Endodermal cell (in vitro differentiated cells): ENCODE measurements around the gene CLDN4. TPM values are rescaled to one million over a fixed set of nuclear protein-coding genes. Genes with fewer than 3 reads are reported as not detected.

Experiments used
- DNase-seq: peaks from one replicate; pipeline ENCODE4 v3.0.0-alpha.2; 2017
- H3K27ac ChIP-seq: 2 replicates; pipeline ENCODE4 v1.5.1; 2013; ENCODE audit warnings: mild to moderate bottlenecking, low read depth, low read length, moderate library complexity
- H3K27me3 ChIP-seq: 2 replicates; pipeline ENCODE4 v1.6.1; 2013; ENCODE audit warnings: mild to moderate bottlenecking, low read length, moderate library complexity; ENCODE audit not compliant: insufficient read depth, control insufficient read depth, poor library complexity, severe bottlenecking
- H3K36me3 ChIP-seq: 2 replicates; pipeline ENCODE4 v1.7.0; 2013; ENCODE audit warnings: mild to moderate bottlenecking, low read length, moderate library complexity; ENCODE audit not compliant: control insufficient read depth, insufficient read depth
- H3K4me1 ChIP-seq: one replicate; pipeline ENCODE4 v1.7.0; 2013; ENCODE audit warnings: low read length; ENCODE audit not compliant: control insufficient read depth, insufficient read depth
- H3K4me3 ChIP-seq: 2 replicates; pipeline ENCODE4 v1.5.1; 2013; ENCODE audit warnings: mild to moderate bottlenecking, low read length, moderate library complexity
- H3K9ac ChIP-seq: 2 replicates; pipeline ENCODE4 v1.6.1; 2013; ENCODE audit warnings: mild to moderate bottlenecking, low read length, moderate library complexity; ENCODE audit not compliant: poor library complexity, severe bottlenecking; ENCODE audit errors: extremely low read depth
- H3K9me3 ChIP-seq: 2 replicates; pipeline ENCODE4 v1.6.1; 2013; ENCODE audit warnings: mild to moderate bottlenecking, low read length, moderate library complexity; ENCODE audit not compliant: control insufficient read depth
- H3K27ac Mint-ChIP-seq: 2 replicates; pipeline ENCODE4 v1.8.0; 2020; ENCODE audit warnings: mixed read lengths
- H3K27me3 Mint-ChIP-seq: 2 replicates; pipeline ENCODE4 v1.8.0; 2021; ENCODE audit warnings: mild to moderate bottlenecking, mixed read lengths; ENCODE audit not compliant: insufficient read depth
- H3K36me3 Mint-ChIP-seq: 2 replicates; pipeline ENCODE4 v1.8.0; 2020; ENCODE audit warnings: low read depth, mixed read lengths
- H3K4me1 Mint-ChIP-seq: 2 replicates; pipeline ENCODE4 v1.8.0; 2020; ENCODE audit warnings: mixed read lengths
- H3K4me3 Mint-ChIP-seq: 2 replicates; pipeline ENCODE4 v1.8.0; 2020; ENCODE audit warnings: mild to moderate bottlenecking, moderate library complexity, mixed read lengths
- H3K9me3 Mint-ChIP-seq: 2 replicates; pipeline ENCODE4 v1.8.0; 2020; ENCODE audit warnings: mild to moderate bottlenecking, mixed read lengths
- WGBS, 2 experiments: methylation state at CpG; one replicate each; pipeline versions ENCODE4 v1.1.5 to v1.1.7; 2013; ENCODE audit warnings: missing lambda C conversion rate in 2 of 2, mixed read lengths in 1 of 2; ENCODE audit not compliant: insufficient coverage in 1 of 2, insufficient read length in 1 of 2; 5-methylcytosine and 5-hydroxymethylcytosine counted together
- total RNA-seq, 2 donors: library from RNA; stranded (reverse); fragmentation: NEBNext Ultra II Directional in 1 of 2; extraction: Animal tissue kit (Norgen Biotek cat#: 25700) in 1 of 2; gene quantifications; 2 replicates in 1 of 2; 3 replicates in 1 of 2; pipeline ENCODE4 v1.2.1, GENCODE V29; 2021
- TF ChIP-seq, protein P1 (sequence below): fragments of 200-600 bp; sonication (generic); conservative IDR thresholded peaks from 2 replicates; pipeline ENCODE4 v1.5.0; 2021; ENCODE audit warnings: antibody characterized with exemption, mild to moderate bottlenecking

Gene CLDN4
- total RNA-seq, 2 donors from 2014 or later = 5.6 to 9.7 TPM

DNA sequence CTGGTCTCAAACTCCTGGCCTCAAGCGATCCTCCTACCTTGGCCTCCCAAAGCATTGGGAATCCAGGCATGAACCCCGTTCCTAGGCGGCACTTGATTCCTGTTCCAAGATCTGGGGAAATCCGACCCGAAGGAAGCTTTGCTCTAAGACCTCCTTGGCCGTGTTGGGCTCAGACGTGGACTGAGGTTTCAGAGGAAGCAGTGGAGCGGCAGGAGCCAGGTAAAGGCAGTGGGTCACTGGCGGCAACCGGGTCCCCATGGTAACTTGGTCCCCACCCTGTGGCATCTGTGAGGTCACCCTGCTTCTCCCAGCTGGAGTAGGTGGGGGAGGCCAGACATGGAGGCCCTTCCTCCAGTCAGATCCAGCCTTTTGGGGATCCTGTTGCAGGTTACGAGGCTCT is 30.1 kb downstream of the CLDN4 start, which contains the start of gene TMEM270:
TSS of gene TMEM270 (plus strand) at position 301 of the 400 bp plus-strand sequence. CDS start at position 337, 36 bp downstream.
- Histone ChIP-seq H3K27ac (no peak within 1 kb of the TSS), H3K9me3 (peaks cover 5% of the 10 kb centered on the region), H3K36me3 (no peaks in the 10 kb centered on the region), H3K9ac (no peak within 1 kb of the TSS), H3K27me3 (peaks cover 12% of the 10 kb centered on the region), H3K4me1 (no peaks in the 10 kb centered on the region), H3K4me3 (no peak within 1 kb of the TSS)
- no peak within 1 kb of the TSS for H3K27ac Mint-ChIP-seq
- H3K36me3 Mint-ChIP-seq = no peaks in the 10 kb centered on the region
- no peaks in the 10 kb centered on the region for H3K4me1 Mint-ChIP-seq
- DNase-seq = no peak
- peaks cover 18% of the 10 kb centered on the region for H3K9me3 Mint-ChIP-seq
- 84 to 88% methylated on average over 7 to 11 of the region's 11 CpGs for WGBS, 2 experiments
- no peak within 1 kb of the TSS for H3K4me3 Mint-ChIP-seq
- H3K27me3 Mint-ChIP-seq = peaks cover 28% of the 10 kb centered on the region
- TF ChIP-seq, protein P1, sequence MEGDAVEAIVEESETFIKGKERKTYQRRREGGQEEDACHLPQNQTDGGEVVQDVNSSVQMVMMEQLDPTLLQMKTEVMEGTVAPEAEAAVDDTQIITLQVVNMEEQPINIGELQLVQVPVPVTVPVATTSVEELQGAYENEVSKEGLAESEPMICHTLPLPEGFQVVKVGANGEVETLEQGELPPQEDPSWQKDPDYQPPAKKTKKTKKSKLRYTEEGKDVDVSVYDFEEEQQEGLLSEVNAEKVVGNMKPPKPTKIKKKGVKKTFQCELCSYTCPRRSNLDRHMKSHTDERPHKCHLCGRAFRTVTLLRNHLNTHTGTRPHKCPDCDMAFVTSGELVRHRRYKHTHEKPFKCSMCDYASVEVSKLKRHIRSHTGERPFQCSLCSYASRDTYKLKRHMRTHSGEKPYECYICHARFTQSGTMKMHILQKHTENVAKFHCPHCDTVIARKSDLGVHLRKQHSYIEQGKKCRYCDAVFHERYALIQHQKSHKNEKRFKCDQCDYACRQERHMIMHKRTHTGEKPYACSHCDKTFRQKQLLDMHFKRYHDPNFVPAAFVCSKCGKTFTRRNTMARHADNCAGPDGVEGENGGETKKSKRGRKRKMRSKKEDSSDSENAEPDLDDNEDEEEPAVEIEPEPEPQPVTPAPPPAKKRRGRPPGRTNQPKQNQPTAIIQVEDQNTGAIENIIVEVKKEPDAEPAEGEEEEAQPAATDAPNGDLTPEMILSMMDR = no peak

DNA sequence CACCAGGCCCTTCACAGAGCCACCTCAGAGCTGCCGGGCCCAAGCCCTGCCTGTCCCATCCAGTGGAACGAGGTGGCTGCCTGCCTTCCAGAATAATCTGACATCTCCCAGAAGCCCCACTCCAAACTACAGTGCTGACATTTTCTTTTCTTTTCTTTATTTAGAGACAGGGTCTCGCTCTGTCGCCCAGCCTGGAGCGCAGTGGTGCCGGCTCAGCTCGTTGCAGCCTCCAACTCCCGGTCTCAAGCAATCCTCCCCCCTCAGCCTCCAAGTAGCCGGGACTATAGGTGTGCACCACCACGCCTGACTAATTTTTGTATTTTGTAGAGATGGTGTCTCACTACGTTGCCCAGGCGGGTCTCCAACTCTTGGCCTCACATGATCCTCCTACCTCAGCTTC is 30.5 kb downstream of the CLDN4 start:
- Histone ChIP-seq H3K4me1 (no peaks in the 10 kb centered on the region), H3K36me3 (no peaks in the 10 kb centered on the region), H3K9me3 (peaks cover 5% of the 10 kb centered on the region), H3K27me3 (peaks cover 12% of the 10 kb centered on the region), H3K9ac (no peak overlapping the region), H3K4me3 (no peak overlapping the region), H3K27ac (no peak overlapping the region)
- no peak overlapping the region for H3K27ac Mint-ChIP-seq
- H3K4me1 Mint-ChIP-seq = no peaks in the 10 kb centered on the region
- H3K36me3 Mint-ChIP-seq = no peaks in the 10 kb centered on the region
- WGBS, 2 experiments = 94 to 97% methylated on average over 9 to 12 of the region's 12 CpGs
- H3K27me3 Mint-ChIP-seq = peaks cover 27% of the 10 kb centered on the region
- H3K9me3 Mint-ChIP-seq = peaks cover 18% of the 10 kb centered on the region
- H3K4me3 Mint-ChIP-seq = no peak overlapping the region
- DNase-seq = no peak
- TF ChIP-seq, protein P1 = no peak

DNA sequence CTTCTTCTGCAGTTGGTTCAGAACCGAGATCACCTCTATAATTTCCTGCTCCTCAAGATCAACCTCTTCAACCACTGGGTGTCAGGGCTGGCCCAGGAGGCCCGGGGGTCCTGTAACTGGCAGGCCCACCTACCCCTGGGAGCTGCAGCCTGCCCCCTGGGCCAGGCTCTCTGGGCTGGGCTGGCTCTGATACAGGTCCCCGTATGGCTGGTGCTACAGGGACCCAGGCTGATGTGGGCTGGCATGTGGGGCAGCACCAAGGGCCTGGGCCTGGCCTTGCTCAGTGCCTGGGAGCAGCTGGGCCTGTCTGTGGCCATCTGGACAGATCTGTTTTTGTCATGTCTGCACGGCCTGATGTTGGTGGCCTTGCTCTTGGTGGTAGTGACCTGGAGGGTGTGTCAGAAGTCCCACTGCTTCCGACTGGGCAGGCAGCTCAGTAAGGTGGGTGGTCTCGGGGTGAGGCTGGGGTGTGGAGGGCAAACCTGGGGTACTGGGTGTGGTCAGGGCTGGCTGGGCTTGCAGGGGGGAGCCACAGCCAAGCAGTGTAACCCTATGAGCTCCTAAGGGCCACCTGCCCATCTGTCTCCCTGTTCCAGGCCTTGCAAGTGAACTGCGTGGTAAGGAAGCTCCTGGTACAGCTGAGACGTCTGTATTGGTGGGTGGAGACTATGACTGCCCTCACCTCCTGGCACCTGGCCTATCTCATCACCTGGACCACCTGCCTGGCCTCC is 34.4 kb downstream of the CLDN4 start:
- no peak overlapping the region for H3K4me3 ChIP-seq
- H3K27me3 Mint-ChIP-seq = peaks cover 3% of the 10 kb centered on the region
- H3K27ac ChIP-seq = no peak overlapping the region
- H3K27ac Mint-ChIP-seq = no peak overlapping the region
- DNase-seq = no peak
- H3K9me3 Mint-ChIP-seq = peaks cover 8% of the 10 kb centered on the region
- TF ChIP-seq, protein P1 = no peak
- no peaks in the 10 kb centered on the region for H3K4me1 ChIP-seq
- no peaks in the 10 kb centered on the region for H3K27me3 ChIP-seq
- no peaks in the 10 kb centered on the region for H3K9me3 ChIP-seq
- peaks cover 4% of the 10 kb centered on the region for H3K4me1 Mint-ChIP-seq
- H3K36me3 ChIP-seq = no peaks in the 10 kb centered on the region
- H3K36me3 Mint-ChIP-seq = no peaks in the 10 kb centered on the region
- no peak overlapping the region for H3K4me3 Mint-ChIP-seq
- 77 to 86% methylated on average over 6 to 8 of the region's 8 CpGs for WGBS, 2 experiments
- H3K9ac ChIP-seq = no peak overlapping the region
